ENCODE data around the gene RNF144A. TPM values are rescaled to one million over a fixed set of nuclear protein-coding genes. Genes with fewer than 3 reads are reported as not detected.

RNF144A gene
- total and polyA plus RNA-seq, 2 donors (not counting 3 experiments of a cell fraction or from before 2014, with no cell fraction given): 9.7 to 28.8 TPM

DNA sequence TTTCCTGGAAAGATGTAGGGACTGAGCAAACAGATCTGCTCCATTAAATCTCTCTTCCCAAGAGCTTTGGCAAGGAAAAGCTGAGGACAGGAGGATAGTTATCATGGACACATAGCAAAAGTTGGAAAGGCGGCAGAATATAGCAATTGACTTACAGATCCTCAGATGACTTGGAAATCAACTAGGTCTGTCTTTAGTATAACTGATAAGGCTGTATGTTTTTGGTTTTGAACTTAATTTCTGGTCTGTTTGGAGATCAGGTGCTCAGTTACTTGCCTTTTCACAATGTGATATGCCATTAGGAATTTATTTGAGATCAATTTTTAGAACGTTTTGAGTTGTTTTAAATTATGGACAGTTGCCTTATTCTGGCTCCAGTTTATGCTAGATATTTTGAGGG is 31.7 kb upstream of the RNF144A start:
- Histone ChIP-seq H3K27ac (ENCODE audit: insufficient read depth, low read depth, low read length) (no peak overlapping the region), H3K27me3 (ENCODE audit: control insufficient read depth in 2 of 2, insufficient read depth in 2 of 2, low read length in 2 of 2) (no peaks in the 10 kb centered on the region), H4K20me1 (replicated peaks; ENCODE audit: control insufficient read depth, extremely low read depth, insufficient read depth, low read length) (no peaks in the 10 kb centered on the region), H3K4me3 (replicated peaks in 1 of 3; ENCODE audit: insufficient read depth in 1 of 3, low read depth in 1 of 3, low read length in 3 of 3) (no peak overlapping the region), H3K36me3 (ENCODE audit: control insufficient read depth in 2 of 2, extremely low read depth in 1 of 2, insufficient read depth in 2 of 2, low read length in 2 of 2) (no peaks in the 10 kb centered on the region), H3K79me2 (ENCODE audit: control insufficient read depth, insufficient read depth, low read length) (no peaks in the 10 kb centered on the region), H2AFZ (ENCODE audit: low read depth, low read length) (no peak overlapping the region), H3K9me1 (replicated peaks; ENCODE audit: control insufficient read depth, extremely low read depth, insufficient read depth, low read length) (no peaks in the 10 kb centered on the region), H3K9me3 (replicated peaks; ENCODE audit: control insufficient read depth, insufficient read depth, low read length) (no peaks in the 10 kb centered on the region), H3K9ac (replicated peaks; ENCODE audit: extremely low read depth, insufficient read depth, low read length) (no peak overlapping the region), H3K4me1 (ENCODE audit: control insufficient read depth, extremely low read depth, insufficient read depth, low read length) (no peaks in the 10 kb centered on the region), H3K4me2 (ENCODE audit: insufficient read depth, low read length) (no peak overlapping the region)
- TF ChIP-seq, protein P1, sequence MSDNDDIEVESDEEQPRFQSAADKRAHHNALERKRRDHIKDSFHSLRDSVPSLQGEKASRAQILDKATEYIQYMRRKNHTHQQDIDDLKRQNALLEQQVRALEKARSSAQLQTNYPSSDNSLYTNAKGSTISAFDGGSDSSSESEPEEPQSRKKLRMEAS (IDR thresholded peaks at IDR 0.05; ENCODE audit: insufficient read depth, insufficient read length): no peak
- TF ChIP-seq GATA2 (IDR thresholded peaks at IDR 0.05; ENCODE audit: insufficient read depth, insufficient read length, low read depth, low read length): no peak
- no peak for TF ChIP-seq JUN (IDR thresholded peaks at IDR 0.05; ENCODE audit: borderline replicate concordance, insufficient read depth, insufficient read length, low read depth)
- no peak for TF ChIP-seq EZH2 (IDR thresholded peaks at IDR 0.05; ENCODE audit: borderline replicate concordance, low read depth, low read length, severe bottlenecking)
- TF ChIP-seq FOS (IDR thresholded peaks at IDR 0.05; ENCODE audit: borderline replicate concordance, insufficient read depth, low read length): no peak
- TF ChIP-seq POLR2AphosphoS5 (IDR thresholded peaks at IDR 0.05; ENCODE audit: insufficient read depth, low read depth, low read length): no peak
- TF ChIP-seq MYC (IDR thresholded peaks at IDR 0.05; ENCODE audit: low read depth, low read length): no peak
- TF ChIP-seq, protein P2, sequence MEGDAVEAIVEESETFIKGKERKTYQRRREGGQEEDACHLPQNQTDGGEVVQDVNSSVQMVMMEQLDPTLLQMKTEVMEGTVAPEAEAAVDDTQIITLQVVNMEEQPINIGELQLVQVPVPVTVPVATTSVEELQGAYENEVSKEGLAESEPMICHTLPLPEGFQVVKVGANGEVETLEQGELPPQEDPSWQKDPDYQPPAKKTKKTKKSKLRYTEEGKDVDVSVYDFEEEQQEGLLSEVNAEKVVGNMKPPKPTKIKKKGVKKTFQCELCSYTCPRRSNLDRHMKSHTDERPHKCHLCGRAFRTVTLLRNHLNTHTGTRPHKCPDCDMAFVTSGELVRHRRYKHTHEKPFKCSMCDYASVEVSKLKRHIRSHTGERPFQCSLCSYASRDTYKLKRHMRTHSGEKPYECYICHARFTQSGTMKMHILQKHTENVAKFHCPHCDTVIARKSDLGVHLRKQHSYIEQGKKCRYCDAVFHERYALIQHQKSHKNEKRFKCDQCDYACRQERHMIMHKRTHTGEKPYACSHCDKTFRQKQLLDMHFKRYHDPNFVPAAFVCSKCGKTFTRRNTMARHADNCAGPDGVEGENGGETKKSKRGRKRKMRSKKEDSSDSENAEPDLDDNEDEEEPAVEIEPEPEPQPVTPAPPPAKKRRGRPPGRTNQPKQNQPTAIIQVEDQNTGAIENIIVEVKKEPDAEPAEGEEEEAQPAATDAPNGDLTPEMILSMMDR (IDR thresholded peaks at IDR 0.05; ENCODE audit: extremely low read depth in 1 of 2, insufficient read depth in 1 of 2, low read depth in 1 of 2, low read length in 2 of 2): no peak
- no peak for TF ChIP-seq POLR2A (IDR thresholded peaks at IDR 0.05; ENCODE audit: low read depth, low read length)
- ChIA-PET CTCF (no interaction called here), POLR2A (no interaction called here)
- BruUV-seq (replicated peaks): no TSS peak
- DNase-seq (ENCODE audit: low read depth, low spot score) (no peak), FAIRE-seq (no peak)
- intact Hi-C loops (cut with micrococcal nuclease): no loop called here
- dilution Hi-C loops (cut with MboI; ENCODE audit: extremely low pct_ligation_motif_present, low sequenced_read_pairs): no loop called here

All from endothelial cell of umbilical vein (primary cell).